RKO (cell line): ENCODE data around the gene SLC12A6.
"Not testable (repeated sequence)": the region's sequence is repeated elsewhere in the genome, so short reads cannot be mapped to it uniquely, and the experiment has no call there.

ENCODE experiments used
- DNase-seq: peaks from one replicate; pipeline ENCODE4 v3.0.0-alpha.2; 2016; ENCODE audit warnings: low spot score

SLC12A6 gene

GRCh38 chr15:34337557-34338306, at the start of gene SLC12A6:
Gene SLC12A6, minus strand, starts transcription at chr15:34337781. Its CDS starts 1,101 bp downstream, at chr15:34336680.
- DNase-seq, result peak; percentile 97

- DNase-seq, result not testable (repeated sequence)
Observed at GRCh38 chr15:34381829-34382521, 44.4 kb upstream of the SLC12A6 start.

GRCh38 chr15:34380491-34380890, 42.9 kb upstream of the SLC12A6 start:
- DNase-seq, result not testable (repeated sequence)

GRCh38 chr15:34376856-34377255, 39.3 kb upstream of the SLC12A6 start:
- no peak for DNase-seq

GRCh38 chr15:34375541-34375940, 38.0 kb upstream of the SLC12A6 start:
- DNase-seq, result not testable (repeated sequence)

- DNase-seq, result no peak
Observed at GRCh38 chr15:34374816-34375215, 37.2 kb upstream of the SLC12A6 start.

- DNase-seq, result no peak
Observed at GRCh38 chr15:34373951-34374350, 36.4 kb upstream of the SLC12A6 start.

- DNase-seq, result no peak
Observed at GRCh38 chr15:34370643-34371042, 33.1 kb upstream of the SLC12A6 start.

GRCh38 chr15:34370129-34370528, 32.5 kb upstream of the SLC12A6 start:
- no peak for DNase-seq

- DNase-seq, result peak; percentile 88
Observed at GRCh38 chr15:34367101-34368081, 29.8 kb upstream of the SLC12A6 start, which contains the start of gene LPCAT4. Gene LPCAT4, minus strand, starts transcription at chr15:34367196. Its CDS starts 96 bp downstream, at chr15:34367100.

GRCh38 chr15:34366271-34367065, 28.9 kb upstream of the SLC12A6 start:
- peak; percentile 68 for DNase-seq

- no peak for DNase-seq
Observed at GRCh38 chr15:34365836-34366235, 28.3 kb upstream of the SLC12A6 start.

GRCh38 chr15:34365091-34365825, 27.7 kb upstream of the SLC12A6 start:
- no peak for DNase-seq

GRCh38 chr15:34364041-34364440, 26.5 kb upstream of the SLC12A6 start:
- DNase-seq, result no peak

GRCh38 chr15:34362047-34362773, 24.6 kb upstream of the SLC12A6 start:
- no peak for DNase-seq

- DNase-seq, result no peak
Observed at GRCh38 chr15:34361278-34361677, 23.7 kb upstream of the SLC12A6 start.

GRCh38 chr15:34360298-34360697, 22.7 kb upstream of the SLC12A6 start:
- DNase-seq, result peak; percentile 41

- no peak for DNase-seq
Observed at GRCh38 chr15:34359416-34359815, 21.8 kb upstream of the SLC12A6 start.

GRCh38 chr15:34358948-34359347, 21.4 kb upstream of the SLC12A6 start:
- no peak for DNase-seq

- DNase-seq, result peak; percentile 69
Observed at GRCh38 chr15:34358367-34358766, 20.8 kb upstream of the SLC12A6 start.
